K562 (cell line): ENCODE results near the gene ST6GAL1. TPM values are rescaled to one million over a fixed set of nuclear protein-coding genes. Genes with fewer than 3 reads are reported as not detected.
"Not testable (repeated sequence)": the region's sequence is repeated elsewhere in the genome, so short reads cannot be mapped to it uniquely, and the experiment has no call there.

Source experiments
- BACH1 ChIP-seq: fragments of 200-800 bp; sonication (Bioruptor generic); IDR thresholded peaks from 2 replicates; pipeline ENCODE4 v1.6.1; 2016; ENCODE audit warnings: missing genetic modification characterization, missing compliant biosample characterization
- DDX20 ChIP-seq: fragments of 450-650 bp; IDR thresholded peaks from 2 replicates; pipeline ENCODE4 v1.6.1; 2016; ENCODE audit warnings: missing genetic modification characterization, low read depth, mild to moderate bottlenecking, missing compliant biosample characterization, moderate library complexity
- DPF2 ChIP-seq: fragments of 450-650 bp; IDR thresholded peaks from 2 replicates; pipeline ENCODE4 v1.6.1; 2016
- HIVEP1 ChIP-seq: fragments of 250-450 bp; sonication (Bioruptor Pico); IDR thresholded peaks from 2 replicates; pipeline ENCODE4 v1.4.0; 2020; ENCODE audit warnings: mild to moderate bottlenecking
- KDM1A ChIP-seq, 2 experiments: fragments of 450-650 bp; IDR thresholded peaks; 2 replicates each; pipeline ENCODE4 v1.6.1; 2016; ENCODE audit warnings: mild to moderate bottlenecking in 2 of 2
- KLF6 ChIP-seq: fragments of 250-450 bp; sonication (Bioruptor Pico); IDR thresholded peaks from 2 replicates; pipeline ENCODE4 v1.4.0; 2020; ENCODE audit warnings: mild to moderate bottlenecking, moderate library complexity, borderline replicate concordance
- MEF2D ChIP-seq: conservative IDR thresholded peaks from 2 replicates; pipeline ENCODE4 v1.6.1; 2016; ENCODE audit warnings: low read depth, missing genetic modification characterization, missing compliant biosample characterization
- MTA1 ChIP-seq: fragments of 450-650 bp; IDR thresholded peaks from 2 replicates; pipeline ENCODE4 v1.6.1; 2017; ENCODE audit warnings: borderline replicate concordance
- NFRKB ChIP-seq: fragments of 450-650 bp; IDR thresholded peaks from 2 replicates; pipeline ENCODE4 v1.6.1; 2016; ENCODE audit warnings: low read depth
- NR4A1 ChIP-seq, 2 experiments: fragments of 250-450 bp in 1 of 2; fragments of 450-650 bp in 1 of 2; sonication (Bioruptor Pico) in 1 of 2; IDR thresholded peaks; 2 replicates each; pipeline versions ENCODE4 v1.4.0 to v1.6.1; 2016 to 2020; ENCODE audit warnings: mild to moderate bottlenecking in 2 of 2, missing compliant biosample characterization in 1 of 2, missing genetic modification characterization in 1 of 2, moderate library complexity in 1 of 2
- ZBTB17 ChIP-seq: fragments of 450-650 bp; formaldehyde crosslinking; IDR thresholded peaks from 2 replicates; pipeline ENCODE4 v1.4.0; 2020; ENCODE audit warnings: mild to moderate bottlenecking
- ZNF23 ChIP-seq: fragments of 250-450 bp; sonication (Bioruptor Pico); IDR thresholded peaks from 2 replicates; pipeline ENCODE4 v1.4.0; 2020; ENCODE audit warnings: mild to moderate bottlenecking
- ZNF584 ChIP-seq: fragments of 200-800 bp; sonication (Bioruptor generic); IDR thresholded peaks from 2 replicates; pipeline ENCODE4 v1.6.1; 2016; ENCODE audit warnings: low read depth, mild to moderate bottlenecking, missing genetic modification characterization, missing compliant biosample characterization
- ZNF589 ChIP-seq: fragments of 200-800 bp; sonication (Bioruptor generic); IDR thresholded peaks from 2 replicates; pipeline ENCODE4 v1.6.1; 2016; ENCODE audit warnings: low read depth, missing genetic modification characterization, missing compliant biosample characterization
- polyA plus RNA-seq, 8 experiments: library from polyadenylated mRNA; depleted of rRNA in 4 of 8; stranded (reverse) in 5 of 8; unstranded in 3 of 8; fragments of >200 nt; fragmentation: Nextera tagmentation in 2 of 8; fragmentation: Illumina TruSeq in 1 of 8; extraction: Ambion mirVana in 2 of 8; extraction: Trizol in 1 of 8; gene quantifications; 2 replicates each; pipeline versions ENCODE4 v1.2.1 to v1.2.3, GENCODE V29; 2011 to 2014; ENCODE audit warnings: inconsistent platforms in 1 of 8, missing spikeins in 1 of 8
- total RNA-seq, 7 experiments: library from RNA; depleted of rRNA in 6 of 7; stranded (reverse); fragments of >200 nt in 6 of 7; fragmentation: Illumina TruSeq in 2 of 7; extraction: Trizol in 2 of 7; gene quantifications; 2 replicates each; pipeline versions ENCODE4 v1.2.1 to v1.2.3, GENCODE V29; 2011 to 2021; ENCODE audit warnings: low replicate concordance in 1 of 7
- TF ChIP-seq, protein P1 (sequence below), 2 experiments: fragments of 200-800 bp in 1 of 2; sonication (Bioruptor generic) in 1 of 2; sonication (generic) in 1 of 2; formaldehyde crosslinking in 1 of 2; IDR thresholded peaks in 1 of 2; conservative IDR thresholded peaks in 1 of 2; 2 replicates each; pipeline versions ENCODE4 v1.5.0 to v1.6.1; 2016 to 2020; ENCODE audit warnings: missing compliant biosample characterization in 1 of 2, missing genetic modification characterization in 1 of 2, missing genetic modification reagents in 1 of 2
- TF ChIP-seq, protein P2 (sequence below): fragments of 450-650 bp; formaldehyde crosslinking; IDR thresholded peaks from 2 replicates; pipeline ENCODE4 v1.4.0; 2020; ENCODE audit warnings: mild to moderate bottlenecking, moderate library complexity
- TF ChIP-seq, protein P3 (sequence below): fragments of 450-650 bp; conservative IDR thresholded peaks from 2 replicates; pipeline ENCODE4 v1.6.1; 2016; ENCODE audit warnings: missing genetic modification characterization, low read depth, mild to moderate bottlenecking, missing compliant biosample characterization, moderate library complexity
- TF ChIP-seq, protein P4 (sequence below), 2 experiments: IDR thresholded peaks in 1 of 2; conservative IDR thresholded peaks in 1 of 2; 2 replicates each; pipeline ENCODE4 v1.6.1; 2016; ENCODE audit warnings: low read depth in 2 of 2, mild to moderate bottlenecking in 1 of 2, missing compliant biosample characterization in 1 of 2, missing genetic modification characterization in 1 of 2, moderate library complexity in 1 of 2

Gene ST6GAL1
- total and polyA plus RNA-seq, 9 of the 15 experiments (the other 6 are each of a cell fraction or from before 2014, with no cell fraction given), result 31.9 to 145 (median 71.0) TPM

DNA sequence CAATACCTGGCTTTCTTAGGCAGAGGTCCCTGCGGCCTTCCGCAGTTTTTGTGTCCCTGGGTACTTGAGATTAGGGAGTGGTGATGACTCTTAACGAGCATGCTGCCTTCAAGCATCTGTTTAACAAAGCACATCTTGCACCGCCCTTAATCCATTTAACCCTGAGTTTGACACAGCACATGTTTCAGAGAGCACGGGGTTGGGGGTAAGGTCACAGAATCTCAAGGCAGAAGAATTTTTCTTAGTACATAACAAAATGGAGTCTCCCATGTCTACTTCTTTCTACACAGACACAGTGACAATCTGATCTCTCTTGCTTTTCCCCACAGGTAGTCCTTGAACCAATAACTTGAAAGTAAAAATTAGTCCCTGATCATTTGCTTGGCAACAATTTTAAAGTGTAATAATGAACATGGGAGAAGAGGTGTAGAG is 42.8 kb upstream of the ST6GAL1 start (continued):
- TF ChIP-seq, protein P1, sequence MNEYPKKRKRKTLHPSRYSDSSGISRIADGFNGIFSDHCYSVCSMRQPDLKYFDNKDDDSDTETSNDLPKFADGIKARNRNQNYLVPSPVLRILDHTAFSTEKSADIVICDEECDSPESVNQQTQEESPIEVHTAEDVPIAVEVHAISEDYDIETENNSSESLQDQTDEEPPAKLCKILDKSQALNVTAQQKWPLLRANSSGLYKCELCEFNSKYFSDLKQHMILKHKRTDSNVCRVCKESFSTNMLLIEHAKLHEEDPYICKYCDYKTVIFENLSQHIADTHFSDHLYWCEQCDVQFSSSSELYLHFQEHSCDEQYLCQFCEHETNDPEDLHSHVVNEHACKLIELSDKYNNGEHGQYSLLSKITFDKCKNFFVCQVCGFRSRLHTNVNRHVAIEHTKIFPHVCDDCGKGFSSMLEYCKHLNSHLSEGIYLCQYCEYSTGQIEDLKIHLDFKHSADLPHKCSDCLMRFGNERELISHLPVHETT (CRISPR knock-in tag; conservative IDR thresholded peaks at IDR 0.05 in 1 of 2, IDR thresholded peaks at IDR 0.05 in 1 of 2), result 0 out of 4 replicates have a peak, but pooled peaks of 1 of the 2 experiments have one; percentile 33
- TF ChIP-seq MEF2D (tag) (peak; percentile 94), KDM1A (IDR thresholded peaks at IDR 0.05) (peak in 1 of 2 experiments; percentile 42; a peak in 1 of 4 replicates), ZBTB17 (CRISPR knock-in tag) (peak; percentile 88), DDX20 (peak; percentile 94), ZNF589 (CRISPR knock-in tag) (peak; percentile 66; the same call in 1 of the 2 replicates), MTA1 (0 out of 2 replicates have a peak, but pooled peaks have one; percentile 22), BACH1 (tag) (peak; percentile 29; the same call in 1 of the 2 replicates), DPF2 (peak; percentile 20; the same call in 1 of the 2 replicates), ZNF23 (CRISPR knock-in tag) (0 out of 2 replicates have a peak, but pooled peaks have one; percentile 67), NFRKB (peak; percentile 77; the same call in 1 of the 2 replicates), HIVEP1 (CRISPR knock-in tag) (0 out of 2 replicates have a peak, but pooled peaks have one; percentile 31), ZNF584 (CRISPR knock-in tag) (peak; percentile 55; the same call in 1 of the 2 replicates), NR4A1 (tag; IDR thresholded peaks at IDR 0.05) (peak; percentile 99), KLF6 (CRISPR knock-in tag) (peak; percentile 90)
- TF ChIP-seq, protein P2, sequence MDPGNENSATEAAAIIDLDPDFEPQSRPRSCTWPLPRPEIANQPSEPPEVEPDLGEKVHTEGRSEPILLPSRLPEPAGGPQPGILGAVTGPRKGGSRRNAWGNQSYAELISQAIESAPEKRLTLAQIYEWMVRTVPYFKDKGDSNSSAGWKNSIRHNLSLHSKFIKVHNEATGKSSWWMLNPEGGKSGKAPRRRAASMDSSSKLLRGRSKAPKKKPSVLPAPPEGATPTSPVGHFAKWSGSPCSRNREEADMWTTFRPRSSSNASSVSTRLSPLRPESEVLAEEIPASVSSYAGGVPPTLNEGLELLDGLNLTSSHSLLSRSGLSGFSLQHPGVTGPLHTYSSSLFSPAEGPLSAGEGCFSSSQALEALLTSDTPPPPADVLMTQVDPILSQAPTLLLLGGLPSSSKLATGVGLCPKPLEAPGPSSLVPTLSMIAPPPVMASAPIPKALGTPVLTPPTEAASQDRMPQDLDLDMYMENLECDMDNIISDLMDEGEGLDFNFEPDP (CRISPR knock-in tag), result 0 out of 2 replicates have a peak, but pooled peaks have one; percentile 80
- TF ChIP-seq, protein P3, sequence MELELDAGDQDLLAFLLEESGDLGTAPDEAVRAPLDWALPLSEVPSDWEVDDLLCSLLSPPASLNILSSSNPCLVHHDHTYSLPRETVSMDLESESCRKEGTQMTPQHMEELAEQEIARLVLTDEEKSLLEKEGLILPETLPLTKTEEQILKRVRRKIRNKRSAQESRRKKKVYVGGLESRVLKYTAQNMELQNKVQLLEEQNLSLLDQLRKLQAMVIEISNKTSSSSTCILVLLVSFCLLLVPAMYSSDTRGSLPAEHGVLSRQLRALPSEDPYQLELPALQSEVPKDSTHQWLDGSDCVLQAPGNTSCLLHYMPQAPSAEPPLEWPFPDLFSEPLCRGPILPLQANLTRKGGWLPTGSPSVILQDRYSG (tag), result peak; percentile 96
- TF ChIP-seq, protein P4, sequence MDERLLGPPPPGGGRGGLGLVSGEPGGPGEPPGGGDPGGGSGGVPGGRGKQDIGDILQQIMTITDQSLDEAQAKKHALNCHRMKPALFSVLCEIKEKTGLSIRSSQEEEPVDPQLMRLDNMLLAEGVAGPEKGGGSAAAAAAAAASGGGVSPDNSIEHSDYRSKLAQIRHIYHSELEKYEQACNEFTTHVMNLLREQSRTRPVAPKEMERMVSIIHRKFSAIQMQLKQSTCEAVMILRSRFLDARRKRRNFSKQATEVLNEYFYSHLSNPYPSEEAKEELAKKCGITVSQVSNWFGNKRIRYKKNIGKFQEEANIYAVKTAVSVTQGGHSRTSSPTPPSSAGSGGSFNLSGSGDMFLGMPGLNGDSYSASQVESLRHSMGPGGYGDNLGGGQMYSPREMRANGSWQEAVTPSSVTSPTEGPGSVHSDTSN (CRISPR knock-in tag; IDR thresholded peaks at IDR 0.05; ENCODE audit: low read depth), result not testable (repeated sequence)
- TF ChIP-seq, protein P4 (tag; conservative IDR thresholded peaks at IDR 0.05; ENCODE audit: low read depth), result peak; percentile 55
- not testable (repeated sequence) for TF ChIP-seq NR4A1 (CRISPR knock-in tag; IDR thresholded peaks at IDR 0.05)
